Measurements from ENCODE around the gene N4BP2L1. TPM values are rescaled to one million over a fixed set of nuclear protein-coding genes. Genes with fewer than 3 reads are reported as not detected.
A peak's percentile ranks its signal among the peaks of the same experiment; 100 is the strongest.

N4BP2L1 gene
- total RNA-seq, 5 donors from 2014 or later (not counting 1 experiment from before 2014, with no cell fraction given): 37.7 to 59.6 (median 44.0) TPM

- DNase-seq (no peak), ATAC-seq (replicated peaks in 1 of 4) (peak in 1 of 4 experiments; percentile 58)
- Histone ChIP-seq H3K27me3 (replicated peaks in 1 of 2; ENCODE audit: control insufficient read depth in 2 of 2, extremely low read depth in 1 of 2, insufficient read depth in 2 of 2, low read length in 1 of 2) (no peaks in the 10 kb centered on the region), H3K4me3 (ENCODE audit: control insufficient read depth in 1 of 2, extremely low read depth in 1 of 2, low read length in 1 of 2) (no peak overlapping the region), H3K4me1 (ENCODE audit: control insufficient read depth in 1 of 2, extremely low read depth in 1 of 2, insufficient read depth in 2 of 2, low read length in 2 of 2) (peaks cover 4% of the 10 kb centered on the region in 2 experiments), H3K36me3 (ENCODE audit: control insufficient read depth in 2 of 2, extremely low read depth in 1 of 2, insufficient read depth in 1 of 2, low read length in 1 of 2) (no peaks in the 10 kb centered on the region), H3K9me3 (no peaks in the 10 kb centered on the region), H3K27ac (ENCODE audit: low read length) (no peak overlapping the region)
- no peaks in the 10 kb centered on the region for H3K36me3 Mint-ChIP-seq
- peaks cover 3 to 10% (median 7%) of the 10 kb centered on the region in 3 donors for H3K4me1 Mint-ChIP-seq
- CTCF ChIA-PET: interaction anchor here in 1 of 2 donors (0.5 to 0.9 kb wide), 2 partner anchors 196 to 255 kb away, joined by 3 to 4 read pairs; no protein-coding TSS in a partner anchor
- H3K27ac Mint-ChIP-seq: no peak overlapping the region
- no peaks in the 10 kb centered on the region for H3K27me3 Mint-ChIP-seq
- POLR2A ChIA-PET: interaction anchor here in 1 of 2 donors (0.7 kb wide), 1 partner anchor 17 kb away, joined by 3 read pairs; no protein-coding TSS in a partner anchor
- no peak overlapping the region for H3K4me3 Mint-ChIP-seq
- H3K9me3 Mint-ChIP-seq: no peaks in the 10 kb centered on the region
Measured at GRCh38 chr13:32385410-32385809, 42.5 kb downstream of the N4BP2L1 start.

- no peaks in the 10 kb centered on the region for H3K36me3 ChIP-seq (ENCODE audit: control insufficient read depth in 2 of 2, extremely low read depth in 1 of 2, insufficient read depth in 1 of 2, low read length in 1 of 2)
- 100% methylated on average over 1 of the region's 2 CpGs for WGBS (ENCODE audit: insufficient coverage)
- ChIA-PET POLR2A (no interaction called here), CTCF (interaction anchor here in 1 of 2 donors (0.9 kb wide), 1 partner anchor 196 kb away, joined by 4 read pairs; no protein-coding TSS in a partner anchor)
- DNase-seq: no peak
- H3K27ac ChIP-seq (ENCODE audit: low read length): no peak overlapping the region
- H3K27me3 ChIP-seq (replicated peaks in 1 of 2; ENCODE audit: control insufficient read depth in 2 of 2, extremely low read depth in 1 of 2, insufficient read depth in 2 of 2, low read length in 1 of 2): no peaks in the 10 kb centered on the region
- H3K27me3 Mint-ChIP-seq: no peaks in the 10 kb centered on the region
- no peak overlapping the region for H3K27ac Mint-ChIP-seq
- H3K4me1 ChIP-seq (ENCODE audit: control insufficient read depth in 1 of 2, extremely low read depth in 1 of 2, insufficient read depth in 2 of 2, low read length in 2 of 2): peaks cover 2 to 3% of the 10 kb centered on the region in 2 experiments
- H3K9me3 ChIP-seq: no peaks in the 10 kb centered on the region
- peaks cover 0 to 5% (median 0%) of the 10 kb centered on the region in 3 donors for H3K4me1 Mint-ChIP-seq
- H3K4me3 Mint-ChIP-seq: no peak overlapping the region
- H3K36me3 Mint-ChIP-seq: no peaks in the 10 kb centered on the region
- no peak overlapping the region for H3K4me3 ChIP-seq (ENCODE audit: control insufficient read depth in 1 of 2, extremely low read depth in 1 of 2, low read length in 1 of 2)
- ATAC-seq (replicated peaks in 1 of 4): no peak
- H3K9me3 Mint-ChIP-seq: no peaks in the 10 kb centered on the region
Measured at GRCh38 chr13:32384702-32385101, 43.2 kb downstream of the N4BP2L1 start.

- H3K4me1 Mint-ChIP-seq: no peaks in the 10 kb centered on the region
- DNase-seq: no peak
Measured at GRCh38 chr13:32383836-32384618, 43.9 kb downstream of the N4BP2L1 start.

GRCh38 chr13:32381539-32381938 lies 46.4 kb downstream of the N4BP2L1 start:
- Mint-ChIP-seq H3K36me3 (no peaks in the 10 kb centered on the region), H3K27ac (no peak overlapping the region), H3K9me3 (no peaks in the 10 kb centered on the region), H3K27me3 (no peaks in the 10 kb centered on the region), H3K4me3 (no peak overlapping the region), H3K4me1 (no peaks in the 10 kb centered on the region)
- H3K9me3 ChIP-seq: no peaks in the 10 kb centered on the region
- ChIA-PET CTCF (interaction anchor here (0.5 to 2.3 kb wide), 5 partner anchors 61 to 284 kb away, joined by 3 to 13 read pairs (median 4); no protein-coding TSS in a partner anchor), POLR2A (interaction anchor here in 1 of 2 donors (0.5 kb wide), 1 partner anchor 149 kb away, joined by 3 read pairs; no protein-coding TSS in a partner anchor)
- no peak overlapping the region for H3K4me3 ChIP-seq (ENCODE audit: control insufficient read depth in 1 of 2, extremely low read depth in 1 of 2, low read length in 1 of 2)
- ATAC-seq (replicated peaks in 1 of 4) (peak; percentile 36 to 78 (median 50)), DNase-seq (peak in 15 of 35 experiments; percentile 4 to 61 (median 11))
- no peaks in the 10 kb centered on the region for H3K36me3 ChIP-seq (ENCODE audit: control insufficient read depth in 2 of 2, extremely low read depth in 1 of 2, insufficient read depth in 1 of 2, low read length in 1 of 2)
- 64% methylated on average over 3 of the region's 3 CpGs for WGBS (ENCODE audit: insufficient coverage)
- no peaks in the 10 kb centered on the region for H3K27me3 ChIP-seq (replicated peaks in 1 of 2; ENCODE audit: control insufficient read depth in 2 of 2, extremely low read depth in 1 of 2, insufficient read depth in 2 of 2, low read length in 1 of 2)
- H3K4me1 ChIP-seq (ENCODE audit: control insufficient read depth in 1 of 2, extremely low read depth in 1 of 2, insufficient read depth in 2 of 2, low read length in 2 of 2): peaks cover 2 to 3% of the 10 kb centered on the region in 2 experiments
- no peak overlapping the region for H3K27ac ChIP-seq (ENCODE audit: low read length)

More at GRCh38 chr13:32383836-32384618, 43.9 kb downstream of the N4BP2L1 start:
- ChIA-PET CTCF (no interaction called here), POLR2A (interaction anchor here in 1 of 2 donors (0.5 kb wide), 1 partner anchor 160 kb away, joined by 3 read pairs; no protein-coding TSS in a partner anchor)
- 87% methylated on average over 5 of the region's 5 CpGs for WGBS (ENCODE audit: insufficient coverage)
- H3K4me3 Mint-ChIP-seq: no peak overlapping the region
- H3K36me3 Mint-ChIP-seq: no peaks in the 10 kb centered on the region
- H3K9me3 Mint-ChIP-seq: no peaks in the 10 kb centered on the region
- Histone ChIP-seq H3K27me3 (replicated peaks in 1 of 2; ENCODE audit: control insufficient read depth in 2 of 2, extremely low read depth in 1 of 2, insufficient read depth in 2 of 2, low read length in 1 of 2) (no peaks in the 10 kb centered on the region), H3K4me3 (ENCODE audit: control insufficient read depth in 1 of 2, extremely low read depth in 1 of 2, low read length in 1 of 2) (no peak overlapping the region), H3K27ac (ENCODE audit: low read length) (no peak overlapping the region), H3K9me3 (no peaks in the 10 kb centered on the region), H3K36me3 (ENCODE audit: control insufficient read depth in 2 of 2, extremely low read depth in 1 of 2, insufficient read depth in 1 of 2, low read length in 1 of 2) (no peaks in the 10 kb centered on the region), H3K4me1 (ENCODE audit: control insufficient read depth in 1 of 2, extremely low read depth in 1 of 2, insufficient read depth in 2 of 2, low read length in 2 of 2) (peaks cover 2 to 3% of the 10 kb centered on the region in 2 experiments)
- no peak for ATAC-seq (replicated peaks in 1 of 4)
- no peaks in the 10 kb centered on the region for H3K27me3 Mint-ChIP-seq
- H3K27ac Mint-ChIP-seq: no peak overlapping the region

- no CpG with 5 or more reads among the region's 1 CpG for WGBS (ENCODE audit: insufficient coverage)
- CTCF ChIA-PET: interaction anchor here (0.7 to 1.1 kb wide), 3 partner anchors 12 to 289 kb away, joined by 3 to 9 read pairs (median 4); no protein-coding TSS in a partner anchor
Measured at GRCh38 chr13:32378012-32378411, 49.9 kb downstream of the N4BP2L1 start.

GRCh38 chr13:32376642-32377415 lies 51.1 kb downstream of the N4BP2L1 start:
- Mint-ChIP-seq H3K4me3 (no peak overlapping the region), H3K4me1 (no peaks in the 10 kb centered on the region), H3K27ac (no peak overlapping the region), H3K36me3 (peaks cover 20% of the 10 kb centered on the region), H3K27me3 (no peaks in the 10 kb centered on the region), H3K9me3 (no peaks in the 10 kb centered on the region)
- POLR2A ChIA-PET: no interaction called here
- Histone ChIP-seq H3K9me3 (no peaks in the 10 kb centered on the region), H3K4me1 (ENCODE audit: control insufficient read depth in 1 of 2, extremely low read depth in 1 of 2, insufficient read depth in 2 of 2, low read length in 2 of 2) (no peaks in the 10 kb centered on the region), H3K27me3 (replicated peaks in 1 of 2; ENCODE audit: control insufficient read depth in 2 of 2, extremely low read depth in 1 of 2, insufficient read depth in 2 of 2, low read length in 1 of 2) (no peaks in the 10 kb centered on the region), H3K27ac (ENCODE audit: low read length) (no peak overlapping the region), H3K4me3 (ENCODE audit: control insufficient read depth in 1 of 2, extremely low read depth in 1 of 2, low read length in 1 of 2) (no peak overlapping the region), H3K36me3 (ENCODE audit: control insufficient read depth in 2 of 2, extremely low read depth in 1 of 2, insufficient read depth in 1 of 2, low read length in 1 of 2) (no peaks in the 10 kb centered on the region)
- WGBS (ENCODE audit: insufficient coverage): 89% methylated on average over 8 of the region's 13 CpGs
- ATAC-seq (replicated peaks in 1 of 4) (no peak), DNase-seq (no peak)
- CTCF ChIA-PET: interaction anchor here in 1 of 2 donors (0.8 to 1.1 kb wide), 2 partner anchors 45 to 266 kb away, joined by 5 to 9 read pairs; no protein-coding TSS in a partner anchor

More at GRCh38 chr13:32378012-32378411, 49.9 kb downstream of the N4BP2L1 start:
- no peaks in the 10 kb centered on the region for H3K4me1 Mint-ChIP-seq
- H3K27me3 ChIP-seq (replicated peaks in 1 of 2; ENCODE audit: control insufficient read depth in 2 of 2, extremely low read depth in 1 of 2, insufficient read depth in 2 of 2, low read length in 1 of 2): no peaks in the 10 kb centered on the region
- no peak overlapping the region for H3K4me3 ChIP-seq (ENCODE audit: control insufficient read depth in 1 of 2, extremely low read depth in 1 of 2, low read length in 1 of 2)
- no peaks in the 10 kb centered on the region for H3K4me1 ChIP-seq (ENCODE audit: control insufficient read depth in 1 of 2, extremely low read depth in 1 of 2, insufficient read depth in 2 of 2, low read length in 2 of 2)
- H3K9me3 ChIP-seq: no peaks in the 10 kb centered on the region
- H3K27ac Mint-ChIP-seq: no peak overlapping the region
- H3K27ac ChIP-seq (ENCODE audit: low read length): no peak overlapping the region
- ATAC-seq (replicated peaks in 1 of 4) (no peak), DNase-seq (no peak)
- no peaks in the 10 kb centered on the region for H3K27me3 Mint-ChIP-seq
- no peak overlapping the region for H3K4me3 Mint-ChIP-seq
- POLR2A ChIA-PET: interaction anchor here in 1 of 2 donors (0.6 kb wide), 1 partner anchor 305 kb away, joined by 4 read pairs; no protein-coding TSS in a partner anchor
- no peaks in the 10 kb centered on the region for H3K36me3 ChIP-seq (ENCODE audit: control insufficient read depth in 2 of 2, extremely low read depth in 1 of 2, insufficient read depth in 1 of 2, low read length in 1 of 2)
- peaks cover 13% of the 10 kb centered on the region for H3K36me3 Mint-ChIP-seq
- no peaks in the 10 kb centered on the region for H3K9me3 Mint-ChIP-seq

All from T-cell (primary cell).